Endodermal cell (in vitro differentiated cells): Measurements from ENCODE around the gene KMT2C. TPM values are rescaled to one million over a fixed set of nuclear protein-coding genes. Genes with fewer than 3 reads are reported as not detected.
"Not testable (repeated sequence)": the region's sequence is repeated elsewhere in the genome, so short reads cannot be mapped to it uniquely, and the experiment has no call there.

Experiments used
- DNase-seq: peaks from one replicate; pipeline ENCODE4 v3.0.0-alpha.2; 2017
- H3K27ac ChIP-seq: 2 replicates; pipeline ENCODE4 v1.5.1; 2013; ENCODE audit warnings: mild to moderate bottlenecking, low read depth, low read length, moderate library complexity
- H3K27me3 ChIP-seq: 2 replicates; pipeline ENCODE4 v1.6.1; 2013; ENCODE audit warnings: mild to moderate bottlenecking, low read length, moderate library complexity; ENCODE audit not compliant: insufficient read depth, control insufficient read depth, poor library complexity, severe bottlenecking
- H3K36me3 ChIP-seq: 2 replicates; pipeline ENCODE4 v1.7.0; 2013; ENCODE audit warnings: mild to moderate bottlenecking, low read length, moderate library complexity; ENCODE audit not compliant: control insufficient read depth, insufficient read depth
- H3K4me1 ChIP-seq: one replicate; pipeline ENCODE4 v1.7.0; 2013; ENCODE audit warnings: low read length; ENCODE audit not compliant: control insufficient read depth, insufficient read depth
- H3K4me3 ChIP-seq: 2 replicates; pipeline ENCODE4 v1.5.1; 2013; ENCODE audit warnings: mild to moderate bottlenecking, low read length, moderate library complexity
- H3K9ac ChIP-seq: 2 replicates; pipeline ENCODE4 v1.6.1; 2013; ENCODE audit warnings: mild to moderate bottlenecking, low read length, moderate library complexity; ENCODE audit not compliant: poor library complexity, severe bottlenecking; ENCODE audit errors: extremely low read depth
- H3K9me3 ChIP-seq: 2 replicates; pipeline ENCODE4 v1.6.1; 2013; ENCODE audit warnings: mild to moderate bottlenecking, low read length, moderate library complexity; ENCODE audit not compliant: control insufficient read depth
- H3K27ac Mint-ChIP-seq: 2 replicates; pipeline ENCODE4 v1.8.0; 2020; ENCODE audit warnings: mixed read lengths
- H3K27me3 Mint-ChIP-seq: 2 replicates; pipeline ENCODE4 v1.8.0; 2021; ENCODE audit warnings: mild to moderate bottlenecking, mixed read lengths; ENCODE audit not compliant: insufficient read depth
- H3K36me3 Mint-ChIP-seq: 2 replicates; pipeline ENCODE4 v1.8.0; 2020; ENCODE audit warnings: low read depth, mixed read lengths
- H3K4me1 Mint-ChIP-seq: 2 replicates; pipeline ENCODE4 v1.8.0; 2020; ENCODE audit warnings: mixed read lengths
- H3K4me3 Mint-ChIP-seq: 2 replicates; pipeline ENCODE4 v1.8.0; 2020; ENCODE audit warnings: mild to moderate bottlenecking, moderate library complexity, mixed read lengths
- H3K9me3 Mint-ChIP-seq: 2 replicates; pipeline ENCODE4 v1.8.0; 2020; ENCODE audit warnings: mild to moderate bottlenecking, mixed read lengths
- WGBS, 2 experiments: methylation state at CpG; one replicate each; pipeline versions ENCODE4 v1.1.5 to v1.1.7; 2013; ENCODE audit warnings: missing lambda C conversion rate in 2 of 2, mixed read lengths in 1 of 2; ENCODE audit not compliant: insufficient coverage in 1 of 2, insufficient read length in 1 of 2; 5-methylcytosine and 5-hydroxymethylcytosine counted together
- total RNA-seq, 2 donors: library from RNA; stranded (reverse); fragmentation: NEBNext Ultra II Directional in 1 of 2; extraction: Animal tissue kit (Norgen Biotek cat#: 25700) in 1 of 2; gene quantifications; 2 replicates in 1 of 2; 3 replicates in 1 of 2; pipeline ENCODE4 v1.2.1, GENCODE V29; 2021
- TF ChIP-seq, protein P1 (sequence below): fragments of 200-600 bp; sonication (generic); conservative IDR thresholded peaks from 2 replicates; pipeline ENCODE4 v1.5.0; 2021; ENCODE audit warnings: antibody characterized with exemption, mild to moderate bottlenecking

The KMT2C gene
- total RNA-seq, 2 donors from 2014 or later: 54.3 to 60.6 TPM

DNA sequence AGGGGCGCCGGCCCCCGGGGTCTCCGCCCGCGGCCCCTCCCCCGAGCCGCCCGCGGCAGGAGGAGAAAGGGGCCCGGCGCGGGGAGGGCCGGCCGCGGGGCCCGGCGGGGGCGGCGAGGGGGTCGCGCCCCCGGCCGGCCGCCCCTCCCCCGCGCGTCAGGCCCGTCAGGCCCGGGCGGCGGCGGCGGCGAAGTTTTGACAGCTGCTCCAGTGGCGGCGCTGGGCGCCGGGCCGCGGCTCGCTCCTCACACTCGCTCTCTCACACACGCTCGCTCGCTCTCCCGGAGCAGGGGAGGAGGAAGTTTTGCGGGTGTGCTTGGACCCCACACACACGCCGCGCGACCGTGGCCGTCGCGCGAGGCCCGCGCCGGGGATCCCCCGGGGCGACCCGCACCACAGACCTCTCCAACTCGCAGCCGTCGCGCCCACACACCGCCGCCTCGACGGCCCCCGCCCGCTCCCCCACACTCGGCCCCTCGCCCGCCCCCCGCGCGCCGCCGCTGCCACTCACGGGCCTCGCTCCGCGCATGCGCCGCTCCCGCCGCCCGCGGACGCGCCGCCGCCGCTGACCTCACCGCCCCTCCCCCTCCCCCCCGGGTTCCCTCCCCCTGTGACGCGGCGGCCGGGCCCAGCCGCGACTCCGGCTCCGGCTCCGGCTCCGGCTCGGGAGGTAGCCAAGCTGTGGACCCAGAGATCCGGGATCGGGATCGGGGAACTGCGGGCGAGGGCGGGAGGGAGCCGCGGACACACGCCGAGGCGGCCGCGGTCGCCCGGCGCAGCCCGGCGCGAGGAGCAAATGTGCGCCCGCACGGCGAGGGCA lies 518 bp upstream of the KMT2C start:
- peak; percentile 99 for DNase-seq
- TF ChIP-seq, protein P1, sequence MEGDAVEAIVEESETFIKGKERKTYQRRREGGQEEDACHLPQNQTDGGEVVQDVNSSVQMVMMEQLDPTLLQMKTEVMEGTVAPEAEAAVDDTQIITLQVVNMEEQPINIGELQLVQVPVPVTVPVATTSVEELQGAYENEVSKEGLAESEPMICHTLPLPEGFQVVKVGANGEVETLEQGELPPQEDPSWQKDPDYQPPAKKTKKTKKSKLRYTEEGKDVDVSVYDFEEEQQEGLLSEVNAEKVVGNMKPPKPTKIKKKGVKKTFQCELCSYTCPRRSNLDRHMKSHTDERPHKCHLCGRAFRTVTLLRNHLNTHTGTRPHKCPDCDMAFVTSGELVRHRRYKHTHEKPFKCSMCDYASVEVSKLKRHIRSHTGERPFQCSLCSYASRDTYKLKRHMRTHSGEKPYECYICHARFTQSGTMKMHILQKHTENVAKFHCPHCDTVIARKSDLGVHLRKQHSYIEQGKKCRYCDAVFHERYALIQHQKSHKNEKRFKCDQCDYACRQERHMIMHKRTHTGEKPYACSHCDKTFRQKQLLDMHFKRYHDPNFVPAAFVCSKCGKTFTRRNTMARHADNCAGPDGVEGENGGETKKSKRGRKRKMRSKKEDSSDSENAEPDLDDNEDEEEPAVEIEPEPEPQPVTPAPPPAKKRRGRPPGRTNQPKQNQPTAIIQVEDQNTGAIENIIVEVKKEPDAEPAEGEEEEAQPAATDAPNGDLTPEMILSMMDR: no peak
- no peak overlapping the region for H3K27ac Mint-ChIP-seq
- H3K9me3 ChIP-seq: no peaks in the 10 kb centered on the region
- H3K27me3 ChIP-seq: peaks cover 4% of the 10 kb centered on the region
- H3K36me3 ChIP-seq: no peaks in the 10 kb centered on the region
- H3K9ac ChIP-seq: peak overlapping the region; percentile 66
- H3K4me1 ChIP-seq: no peaks in the 10 kb centered on the region
- WGBS, 2 experiments: 0% methylated on average over 11 to 126 of the region's 132 CpGs
- H3K9me3 Mint-ChIP-seq: peaks cover 1% of the 10 kb centered on the region
- H3K36me3 Mint-ChIP-seq: no peaks in the 10 kb centered on the region
- peaks cover 11% of the 10 kb centered on the region for H3K27me3 Mint-ChIP-seq
- peaks cover 9% of the 10 kb centered on the region for H3K4me1 Mint-ChIP-seq
- peak overlapping the region; percentile 77 for H3K4me3 Mint-ChIP-seq
- H3K27ac ChIP-seq: peak overlapping the region; percentile 91
- H3K4me3 ChIP-seq: peak overlapping the region; percentile 90

DNA sequence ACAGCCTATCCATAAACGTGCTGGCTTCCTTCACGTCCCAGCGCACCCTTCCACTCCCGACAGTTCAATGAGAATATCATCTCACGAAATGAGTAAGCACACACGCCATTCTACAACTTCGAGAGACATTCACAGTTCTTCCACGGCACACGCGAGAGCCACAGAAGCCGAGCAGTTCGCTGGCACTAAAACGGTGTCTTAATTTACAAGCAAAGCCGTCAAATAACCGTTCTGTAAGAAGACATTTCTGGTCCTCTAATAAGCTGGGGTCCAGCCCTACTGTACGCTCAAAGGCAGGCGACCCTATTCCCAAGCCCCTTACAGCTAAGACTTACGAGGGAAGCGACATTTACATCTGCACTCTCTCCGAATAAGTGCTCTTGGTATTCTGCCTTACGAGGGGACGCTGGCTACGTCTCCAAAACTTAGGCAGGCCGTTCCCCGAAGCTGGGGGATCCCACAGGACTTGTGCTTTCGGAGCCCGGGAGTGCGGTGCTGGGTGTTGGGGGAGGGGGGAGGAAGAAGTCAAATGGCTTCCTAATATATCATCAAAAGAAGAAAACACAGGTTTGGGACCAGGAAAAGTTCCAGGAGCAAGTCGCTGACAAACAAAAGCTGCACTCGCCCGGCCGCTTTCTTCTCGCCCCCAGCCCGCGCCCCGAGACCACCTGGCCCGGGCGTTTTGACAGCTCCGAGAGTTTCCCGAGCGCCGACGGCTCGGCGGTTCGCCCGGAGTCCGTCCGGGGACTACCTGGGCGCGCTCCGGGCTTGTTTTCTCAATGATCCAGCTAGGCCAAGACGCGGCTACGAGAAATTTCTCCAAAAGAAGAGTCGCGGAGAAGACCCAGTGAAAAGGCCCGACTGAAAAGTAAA lies 1.1 kb downstream of the KMT2C start:
- not testable (repeated sequence) for H3K36me3 Mint-ChIP-seq, H3K4me1 Mint-ChIP-seq, H3K9me3 ChIP-seq, H3K9me3 Mint-ChIP-seq, H3K27ac ChIP-seq, H3K36me3 ChIP-seq, H3K27me3 ChIP-seq, H3K4me1 ChIP-seq
- Mint-ChIP-seq H3K27me3 (peaks cover 11% of the 10 kb centered on the region), H3K4me3 (peak overlapping the region; percentile 77), H3K27ac (peak overlapping the region; percentile 34)
- H3K4me3 ChIP-seq: peak overlapping the region; percentile 93
- H3K9ac ChIP-seq: peak overlapping the region; percentile 49
- peak; percentile 73 for DNase-seq
- 0 to 1% methylated on average over 46 to 57 of the region's 58 CpGs for WGBS, 2 experiments

DNA sequence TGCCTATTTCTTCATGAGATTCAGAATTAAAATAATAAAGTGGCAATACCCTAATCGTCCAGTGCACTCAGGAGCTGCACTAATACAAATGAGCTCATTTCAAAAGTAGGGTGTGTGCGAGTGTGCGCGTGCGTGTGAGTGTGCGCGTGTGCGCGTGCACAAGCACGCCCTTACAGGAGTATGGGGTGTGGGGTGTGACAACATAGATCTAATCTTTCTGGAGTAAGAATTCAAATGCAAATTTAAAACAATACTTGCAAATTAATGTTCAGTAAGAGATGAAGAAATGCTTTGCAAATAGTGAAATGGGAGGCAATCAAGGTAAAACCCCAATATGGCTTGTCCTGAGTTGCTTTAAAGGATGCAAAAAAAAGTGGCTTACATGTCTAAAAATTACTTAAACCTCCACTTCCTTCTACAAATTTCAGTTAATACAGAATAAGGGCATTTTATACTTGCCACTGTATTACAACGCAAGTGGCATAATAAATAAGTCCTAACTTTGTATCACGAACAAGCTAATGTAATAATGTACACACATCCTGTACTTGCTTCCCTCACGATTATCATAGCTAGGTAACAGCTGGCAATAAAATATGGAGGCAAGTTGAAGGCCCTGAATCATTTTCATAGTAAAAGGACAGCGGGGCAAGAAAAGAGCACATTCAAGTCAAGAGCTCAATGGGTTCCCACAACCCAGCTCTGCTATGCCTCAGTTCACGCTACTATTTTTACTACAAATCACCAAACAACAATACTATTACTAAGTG lies 1.9 kb downstream of the KMT2C start:
- not testable (repeated sequence) for H3K4me1 ChIP-seq, DNase-seq, H3K36me3 Mint-ChIP-seq, H3K27ac ChIP-seq, H3K9me3 ChIP-seq, H3K9me3 Mint-ChIP-seq, H3K27me3 ChIP-seq, H3K36me3 ChIP-seq
- Histone ChIP-seq H3K9ac (peak overlapping the region; percentile 49), H3K4me3 (peak overlapping the region; percentile 93)
- Mint-ChIP-seq H3K4me1 (peaks cover 10% of the 10 kb centered on the region), H3K27ac (peak overlapping the region; percentile 34), H3K27me3 (peaks cover 11% of the 10 kb centered on the region), H3K4me3 (peak overlapping the region; percentile 77)
- 54 to 63% methylated on average over 3 to 15 of the region's 15 CpGs for WGBS, 2 experiments

DNA sequence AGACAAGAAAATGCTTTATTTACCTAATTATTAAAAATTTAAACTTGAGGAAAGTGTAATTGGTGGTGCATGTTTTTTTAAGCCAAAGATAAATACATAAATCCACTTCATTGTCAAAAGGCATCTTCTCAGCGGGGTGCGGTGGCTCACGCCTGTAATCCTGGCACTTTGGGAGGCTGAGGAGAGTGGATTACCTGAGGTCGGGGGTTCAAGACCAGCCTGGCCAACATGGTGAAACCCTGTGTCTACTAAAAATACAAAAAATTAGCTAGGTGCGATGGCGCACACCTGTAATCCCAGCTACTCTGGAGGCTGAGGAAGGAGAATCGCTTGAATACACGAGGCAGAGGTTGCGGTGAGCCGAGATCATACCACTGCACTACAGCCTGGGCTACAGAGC lies 3.1 kb downstream of the KMT2C start:
- not testable (repeated sequence) for H3K9me3 Mint-ChIP-seq, H3K27ac ChIP-seq, H3K4me1 ChIP-seq, H3K27me3 Mint-ChIP-seq, H3K9me3 ChIP-seq, H3K9ac ChIP-seq, H3K36me3 Mint-ChIP-seq, DNase-seq, H3K27ac Mint-ChIP-seq, H3K36me3 ChIP-seq, H3K27me3 ChIP-seq
- H3K4me3 ChIP-seq: peak overlapping the region; percentile 93
- Mint-ChIP-seq H3K4me1 (peaks cover 16% of the 10 kb centered on the region), H3K4me3 (peak overlapping the region; percentile 77)
- 94 to 95% methylated on average over 7 to 10 of the region's 10 CpGs for WGBS, 2 experiments
